Esophagus squamous epithelium (tissue), 4 donors: Measurements from ENCODE around the gene PGLYRP1.

Experiments
- POLR2A ChIP-seq, 4 donors: fragments of 450-650 bp; IDR thresholded peaks; one replicate each; pipeline ENCODE4 v1.6.1; 2017; ENCODE audit warnings: antibody characterized with exemption in 4 of 4, mild to moderate bottlenecking in 4 of 4, moderate library complexity in 3 of 4
- TF ChIP-seq, protein P1 (sequence below), 6 experiments: fragments of 450-650 bp in 4 of 6; fragments of 200-600 bp in 2 of 6; sonication (generic) in 2 of 6; IDR thresholded peaks; one replicate each; pipeline ENCODE4 v1.5.1; 2016 to 2019; ENCODE audit warnings: antibody characterized with exemption in 6 of 6, mild to moderate bottlenecking in 4 of 6, moderate library complexity in 4 of 6

- TF ChIP-seq, protein P1, sequence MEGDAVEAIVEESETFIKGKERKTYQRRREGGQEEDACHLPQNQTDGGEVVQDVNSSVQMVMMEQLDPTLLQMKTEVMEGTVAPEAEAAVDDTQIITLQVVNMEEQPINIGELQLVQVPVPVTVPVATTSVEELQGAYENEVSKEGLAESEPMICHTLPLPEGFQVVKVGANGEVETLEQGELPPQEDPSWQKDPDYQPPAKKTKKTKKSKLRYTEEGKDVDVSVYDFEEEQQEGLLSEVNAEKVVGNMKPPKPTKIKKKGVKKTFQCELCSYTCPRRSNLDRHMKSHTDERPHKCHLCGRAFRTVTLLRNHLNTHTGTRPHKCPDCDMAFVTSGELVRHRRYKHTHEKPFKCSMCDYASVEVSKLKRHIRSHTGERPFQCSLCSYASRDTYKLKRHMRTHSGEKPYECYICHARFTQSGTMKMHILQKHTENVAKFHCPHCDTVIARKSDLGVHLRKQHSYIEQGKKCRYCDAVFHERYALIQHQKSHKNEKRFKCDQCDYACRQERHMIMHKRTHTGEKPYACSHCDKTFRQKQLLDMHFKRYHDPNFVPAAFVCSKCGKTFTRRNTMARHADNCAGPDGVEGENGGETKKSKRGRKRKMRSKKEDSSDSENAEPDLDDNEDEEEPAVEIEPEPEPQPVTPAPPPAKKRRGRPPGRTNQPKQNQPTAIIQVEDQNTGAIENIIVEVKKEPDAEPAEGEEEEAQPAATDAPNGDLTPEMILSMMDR (IDR thresholded peaks at IDR 0.05) = no peak
- TF ChIP-seq POLR2A (IDR thresholded peaks at IDR 0.05) = no peak
Observed at GRCh38 chr19:46066471-46066870, 43.6 kb upstream of the PGLYRP1 start.
